ENCODE results near the gene FOXE3.

DNA sequence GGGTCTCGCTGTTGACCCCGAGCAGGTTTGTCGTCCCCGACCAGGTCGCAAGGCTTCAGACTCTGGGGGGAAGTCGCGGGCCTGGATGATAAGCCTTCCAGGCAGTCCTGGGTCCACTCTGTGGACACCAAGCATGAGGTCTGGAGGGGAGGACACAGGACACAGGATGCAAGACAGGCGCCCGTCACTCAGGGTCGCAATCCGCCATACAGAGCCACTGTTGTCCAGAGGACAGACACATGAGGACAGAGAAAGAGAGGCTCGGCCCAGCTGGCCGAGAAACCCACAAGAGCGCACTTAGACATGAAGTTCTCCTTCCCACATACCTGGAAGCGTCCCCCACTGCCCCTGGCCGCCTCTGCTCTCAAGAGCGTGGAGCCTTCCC, 16.9 kb downstream of the FOXE3 start:
- TF ChIP-seq EZH2 (IDR thresholded peaks at IDR 0.05; ENCODE audit: low read depth): no peak
- TF ChIP-seq, protein P1, sequence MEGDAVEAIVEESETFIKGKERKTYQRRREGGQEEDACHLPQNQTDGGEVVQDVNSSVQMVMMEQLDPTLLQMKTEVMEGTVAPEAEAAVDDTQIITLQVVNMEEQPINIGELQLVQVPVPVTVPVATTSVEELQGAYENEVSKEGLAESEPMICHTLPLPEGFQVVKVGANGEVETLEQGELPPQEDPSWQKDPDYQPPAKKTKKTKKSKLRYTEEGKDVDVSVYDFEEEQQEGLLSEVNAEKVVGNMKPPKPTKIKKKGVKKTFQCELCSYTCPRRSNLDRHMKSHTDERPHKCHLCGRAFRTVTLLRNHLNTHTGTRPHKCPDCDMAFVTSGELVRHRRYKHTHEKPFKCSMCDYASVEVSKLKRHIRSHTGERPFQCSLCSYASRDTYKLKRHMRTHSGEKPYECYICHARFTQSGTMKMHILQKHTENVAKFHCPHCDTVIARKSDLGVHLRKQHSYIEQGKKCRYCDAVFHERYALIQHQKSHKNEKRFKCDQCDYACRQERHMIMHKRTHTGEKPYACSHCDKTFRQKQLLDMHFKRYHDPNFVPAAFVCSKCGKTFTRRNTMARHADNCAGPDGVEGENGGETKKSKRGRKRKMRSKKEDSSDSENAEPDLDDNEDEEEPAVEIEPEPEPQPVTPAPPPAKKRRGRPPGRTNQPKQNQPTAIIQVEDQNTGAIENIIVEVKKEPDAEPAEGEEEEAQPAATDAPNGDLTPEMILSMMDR (conservative IDR thresholded peaks at IDR 0.05): no peak

Data from PC-9 (cell line).